Neuronal stem cell (in vitro differentiated cells): Measurements from ENCODE around the gene PACRG.

Source experiments
- DNase-seq: peaks from one replicate; pipeline ENCODE4 v3.0.0-alpha.2; 2013; ENCODE audit warnings: low spot score
- H2AFZ ChIP-seq: one replicate; pipeline ENCODE4 v1.6.1; 2013; ENCODE audit warnings: mild to moderate bottlenecking, low read length, inconsistent platforms
- H2AK5ac ChIP-seq: 2 replicates; pipeline ENCODE4 v1.6.1; 2013; ENCODE audit warnings: low read depth, mild to moderate bottlenecking, inconsistent platforms, low read length, moderate library complexity, mixed read lengths
- H2BK120ac ChIP-seq: 2 replicates; pipeline ENCODE4 v1.6.1; 2013; ENCODE audit warnings: low read depth, mild to moderate bottlenecking, inconsistent platforms, low read length, moderate library complexity, mixed read lengths
- H2BK12ac ChIP-seq: one replicate; pipeline ENCODE4 v1.6.1; 2013; ENCODE audit warnings: low read length, inconsistent platforms
- H2BK15ac ChIP-seq: 2 replicates; pipeline ENCODE4 v1.6.1; 2013; ENCODE audit warnings: mild to moderate bottlenecking, low read length, inconsistent platforms, mixed read lengths
- H2BK5ac ChIP-seq: one replicate; pipeline ENCODE4 v1.6.1; 2013; ENCODE audit warnings: inconsistent platforms, mild to moderate bottlenecking, low read length, moderate library complexity
- H3K14ac ChIP-seq: one replicate; pipeline ENCODE4 v1.6.1; 2013; ENCODE audit warnings: low read length, inconsistent platforms
- H3K18ac ChIP-seq: 2 replicates; pipeline ENCODE4 v1.6.1; 2013; ENCODE audit warnings: low read length, inconsistent platforms
- H3K23ac ChIP-seq: 2 replicates; pipeline ENCODE4 v1.6.1; 2013; ENCODE audit warnings: low read depth, mild to moderate bottlenecking, mixed read lengths, low read length, inconsistent platforms; ENCODE audit not compliant: poor library complexity
- H3K27ac ChIP-seq: replicated peaks from 3 replicates; pipeline ENCODE4 v1.5.1; 2013; ENCODE audit warnings: low read length, inconsistent platforms
- H3K27me3 ChIP-seq, 3 experiments: 2 replicates each; pipeline ENCODE4 v1.6.1; 2013; ENCODE audit warnings: low read length in 3 of 3, mild to moderate bottlenecking in 2 of 3, inconsistent platforms in 1 of 3, low read depth in 1 of 3, mixed read lengths in 1 of 3, moderate library complexity in 1 of 3; ENCODE audit not compliant: control insufficient read depth in 3 of 3, insufficient read depth in 3 of 3
- H3K36me3 ChIP-seq, 2 donors: replicated peaks in 1 of 2; 2 replicates each; pipeline ENCODE4 v1.6.1; 2013; ENCODE audit warnings: low read length in 2 of 2; ENCODE audit not compliant: control insufficient read depth in 2 of 2, insufficient read depth in 2 of 2
- H3K4ac ChIP-seq: 2 replicates; pipeline ENCODE4 v1.6.1; 2013; ENCODE audit warnings: inconsistent platforms, mild to moderate bottlenecking, low read length, moderate library complexity
- H3K4me1 ChIP-seq, 2 donors: 1 replicate in 1 of 2; 2 replicates in 1 of 2; pipeline ENCODE4 v1.6.1; 2013; ENCODE audit warnings: low read length in 2 of 2, low read depth in 1 of 2; ENCODE audit not compliant: control insufficient read depth in 2 of 2, insufficient read depth in 1 of 2
- H3K4me2 ChIP-seq: one replicate; pipeline ENCODE4 v1.6.1; 2013; ENCODE audit warnings: mild to moderate bottlenecking, low read length, inconsistent platforms; ENCODE audit not compliant: insufficient read depth, poor library complexity, severe bottlenecking
- H3K4me3 ChIP-seq, 2 donors: 2 replicates each; pipeline ENCODE4 v1.5.1; 2013; ENCODE audit warnings: low read length in 2 of 2, mild to moderate bottlenecking in 2 of 2, inconsistent platforms in 1 of 2, moderate library complexity in 1 of 2
- H3K79me1 ChIP-seq: one replicate; pipeline ENCODE4 v1.6.1; 2013; ENCODE audit warnings: low read depth, mild to moderate bottlenecking, inconsistent platforms, low read length, moderate library complexity
- H3K9ac ChIP-seq: one replicate; pipeline ENCODE4 v1.6.1; 2013; ENCODE audit warnings: mild to moderate bottlenecking, low read depth, low read length, inconsistent platforms; ENCODE audit not compliant: poor library complexity
- H3K9me3 ChIP-seq, 2 donors: replicated peaks in 1 of 2; 2 replicates each; pipeline versions ENCODE3 to v1.6.1; 2013; ENCODE audit warnings: low read length in 2 of 2, mild to moderate bottlenecking in 2 of 2, inconsistent platforms in 1 of 2, low read depth in 1 of 2, mixed read lengths in 1 of 2, moderate library complexity in 1 of 2; ENCODE audit not compliant: control insufficient read depth in 2 of 2, insufficient read depth in 1 of 2
- H4K8ac ChIP-seq: one replicate; pipeline ENCODE4 v1.6.1; 2013; ENCODE audit warnings: low read depth, mild to moderate bottlenecking, inconsistent platforms, low read length, moderate library complexity
- H4K91ac ChIP-seq: one replicate; pipeline ENCODE4 v1.6.1; 2013; ENCODE audit warnings: low read length, low read depth, mild to moderate bottlenecking, inconsistent platforms; ENCODE audit not compliant: poor library complexity
- WGBS, 2 donors: extraction: QIAGEN DNeasy Blood & Tissue Kit; methylation state at CpG; one replicate each; pipeline ENCODE4 v1.1.7; 2013; ENCODE audit warnings: missing lambda C conversion rate in 2 of 2, mixed read lengths in 1 of 2; ENCODE audit not compliant: insufficient read length in 2 of 2, insufficient replicate concordance in 1 of 2; ENCODE audit errors: extremely low coverage in 2 of 2; 5-methylcytosine and 5-hydroxymethylcytosine counted together

Gene PACRG

DNA sequence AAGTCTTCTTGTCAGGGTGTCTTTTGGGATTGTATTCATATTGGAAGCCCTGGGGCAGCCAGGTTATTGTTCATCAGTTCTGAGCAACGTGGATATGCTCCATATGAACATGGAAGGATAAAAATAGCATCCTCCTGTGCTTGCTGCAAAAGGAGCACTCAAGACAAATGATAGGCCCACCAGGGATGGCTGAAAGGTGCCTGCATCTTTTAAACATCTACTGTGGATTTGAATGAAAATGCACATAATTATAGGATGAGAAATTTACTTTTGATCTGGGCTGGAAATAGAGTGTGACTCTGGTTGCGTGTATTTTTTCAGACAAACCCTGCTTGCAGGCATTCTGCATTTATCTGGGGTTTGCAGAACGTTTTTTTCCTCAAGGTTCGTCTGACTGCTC, 299.1 kb downstream of the PACRG start:
- H3K27ac ChIP-seq = no peak overlapping the region
- H3K36me3 ChIP-seq = no peaks in the 10 kb centered on the region

DNA sequence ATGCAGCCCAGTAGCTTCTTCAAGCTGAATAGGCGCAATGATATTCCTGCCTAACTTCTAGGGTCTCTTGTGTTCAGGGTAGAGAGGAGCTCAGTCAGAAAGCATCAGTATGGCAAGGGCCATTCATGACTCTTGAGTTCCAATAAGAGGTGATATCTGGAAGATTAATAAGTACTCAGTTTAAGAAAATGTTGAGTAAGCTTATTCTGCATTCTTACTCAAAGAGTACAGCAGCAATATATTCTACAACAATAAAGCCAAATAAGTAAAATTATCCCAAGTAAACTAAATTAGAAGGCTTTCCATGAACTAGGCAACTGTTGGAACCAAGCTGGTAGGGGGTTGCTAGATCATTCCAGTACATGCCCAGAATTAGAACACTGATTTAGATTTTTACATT, 303.2 kb downstream of the PACRG start:
- Histone ChIP-seq H4K91ac (no peak overlapping the region), H3K9ac (no peak overlapping the region), H2AFZ (no peak overlapping the region), H2BK5ac (no peak overlapping the region), H2BK12ac (no peak overlapping the region), H3K4me3 (no peak overlapping the region), H3K9me3 (peaks cover 3 to 11% of the 10 kb centered on the region in 2 donors), H2BK120ac (no peak overlapping the region), H3K4me2 (no peak overlapping the region), H3K4me1 (no peaks in the 10 kb centered on the region), H3K36me3 (no peaks in the 10 kb centered on the region), H4K8ac (no peak overlapping the region), H2AK5ac (no peak overlapping the region), H2BK15ac (no peak overlapping the region), H3K18ac (no peak overlapping the region), H3K79me1 (no peaks in the 10 kb centered on the region), H3K23ac (no peak overlapping the region), H3K27ac (no peak overlapping the region), H3K14ac (no peak overlapping the region), H3K4ac (no peak overlapping the region), H3K27me3 (no peaks in the 10 kb centered on the region)
- DNase-seq = no peak
- WGBS, 2 donors = no CpG with 5 or more reads among the region's 1 CpG

More for the DNA sequence above, 299.1 kb downstream of the PACRG start:
- no CpG with 5 or more reads among the region's 4 CpGs for WGBS, 2 donors
- Histone ChIP-seq H2BK5ac (no peak overlapping the region), H3K9ac (no peak overlapping the region), H2AFZ (no peak overlapping the region), H2BK120ac (no peak overlapping the region), H3K4me1 (no peaks in the 10 kb centered on the region), H3K14ac (no peak overlapping the region), H4K8ac (no peak overlapping the region), H2AK5ac (no peak overlapping the region), H3K23ac (no peak overlapping the region), H3K4ac (no peak overlapping the region), H3K9me3 (peaks cover 6 to 21% of the 10 kb centered on the region in 2 donors), H3K4me3 (no peak overlapping the region), H3K4me2 (no peak overlapping the region), H3K18ac (no peak overlapping the region), H3K79me1 (no peaks in the 10 kb centered on the region), H4K91ac (no peak overlapping the region), H2BK15ac (no peak overlapping the region), H3K27me3 (no peaks in the 10 kb centered on the region), H2BK12ac (no peak overlapping the region)
- DNase-seq = no peak

DNA sequence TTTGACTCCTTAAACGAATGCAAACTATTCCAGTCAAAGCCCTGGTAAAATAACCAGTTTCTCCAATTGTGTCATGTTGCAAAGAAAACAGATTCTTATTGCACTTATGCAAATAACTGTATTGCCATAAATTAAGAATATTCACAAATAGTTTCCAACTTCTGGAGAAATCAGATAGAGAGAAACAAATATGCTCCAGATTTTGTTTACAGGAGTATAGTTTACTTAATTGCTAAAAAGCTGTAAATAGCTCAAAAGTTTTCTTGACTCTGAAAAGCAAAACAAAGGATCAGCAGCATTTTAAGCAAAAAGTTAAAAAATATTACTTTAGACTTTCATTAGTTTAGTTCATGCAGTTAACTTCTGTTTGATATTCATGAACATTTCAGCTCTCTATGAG, 304.2 kb downstream of the PACRG start:
- no peak overlapping the region for H2AK5ac ChIP-seq
- DNase-seq = no peak
- no peak overlapping the region for H4K8ac ChIP-seq
- no peak overlapping the region for H3K4me3 ChIP-seq
- H2AFZ ChIP-seq = no peak overlapping the region
- no peak overlapping the region for H3K27ac ChIP-seq
- H3K79me1 ChIP-seq = no peaks in the 10 kb centered on the region
- H3K4me2 ChIP-seq = no peak overlapping the region
- H2BK120ac ChIP-seq = no peak overlapping the region
- H3K9me3 ChIP-seq = peaks cover 3 to 6% of the 10 kb centered on the region in 2 donors
- H3K9ac ChIP-seq = no peak overlapping the region
- H3K36me3 ChIP-seq = no peaks in the 10 kb centered on the region
- H3K23ac ChIP-seq = no peak overlapping the region
- no peak overlapping the region for H3K18ac ChIP-seq
- WGBS, 2 donors = no CpG with 5 or more reads among the region's 1 CpG
- no peak overlapping the region for H3K4ac ChIP-seq
- no peak overlapping the region for H2BK5ac ChIP-seq
- no peak overlapping the region for H3K14ac ChIP-seq
- no peaks in the 10 kb centered on the region for H3K27me3 ChIP-seq
- no peak overlapping the region for H4K91ac ChIP-seq
- H2BK15ac ChIP-seq = no peak overlapping the region
- H2BK12ac ChIP-seq = no peak overlapping the region
- H3K4me1 ChIP-seq = no peaks in the 10 kb centered on the region

DNA sequence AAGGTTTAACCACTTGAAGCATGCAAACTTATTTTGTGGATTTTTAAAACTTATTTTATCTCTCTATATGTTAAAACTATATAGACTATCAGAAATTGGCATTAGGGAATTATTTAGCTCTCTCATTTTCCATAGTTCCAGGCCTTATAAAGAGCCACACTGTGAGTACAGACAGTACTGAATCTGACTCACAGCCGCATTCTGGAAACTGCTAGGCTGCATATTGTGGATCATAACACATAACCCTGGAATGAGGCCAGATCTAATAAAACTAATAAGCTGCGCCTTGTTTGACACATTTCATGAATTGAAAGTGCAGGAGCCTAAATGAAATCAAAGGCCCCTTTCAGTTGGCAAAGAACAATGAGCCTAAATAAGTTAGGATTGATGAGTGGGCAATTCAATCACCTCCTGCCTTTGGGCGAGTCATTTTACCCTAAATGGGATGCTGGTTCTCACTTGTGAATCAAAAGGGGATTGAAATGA, 308.4 kb downstream of the PACRG start:
- no peak overlapping the region for H3K9ac ChIP-seq
- H2BK120ac ChIP-seq = no peak overlapping the region
- no peaks in the 10 kb centered on the region for H3K27me3 ChIP-seq
- no CpG with 5 or more reads among the region's 3 CpGs for WGBS, 2 donors
- no peak overlapping the region for H3K23ac ChIP-seq
- no peak overlapping the region for H4K8ac ChIP-seq
- no peak overlapping the region for H3K18ac ChIP-seq
- no peak overlapping the region for H2BK5ac ChIP-seq
- H3K4me2 ChIP-seq = no peak overlapping the region
- H2AFZ ChIP-seq = no peak overlapping the region
- peaks cover 0 to 11% of the 10 kb centered on the region in 2 donors for H3K9me3 ChIP-seq
- H2AK5ac ChIP-seq = no peak overlapping the region
- H2BK12ac ChIP-seq = no peak overlapping the region
- H2BK15ac ChIP-seq = no peak overlapping the region
- no peaks in the 10 kb centered on the region for H3K4me1 ChIP-seq
- DNase-seq = no peak
- H3K79me1 ChIP-seq = no peaks in the 10 kb centered on the region
- no peak overlapping the region for H4K91ac ChIP-seq
- H3K4me3 ChIP-seq = no peak overlapping the region
- H3K4ac ChIP-seq = no peak overlapping the region
- H3K36me3 ChIP-seq = no peaks in the 10 kb centered on the region
- no peak overlapping the region for H3K27ac ChIP-seq
- H3K14ac ChIP-seq = no peak overlapping the region
